ENCODE data around the gene SPATS2.

DNA sequence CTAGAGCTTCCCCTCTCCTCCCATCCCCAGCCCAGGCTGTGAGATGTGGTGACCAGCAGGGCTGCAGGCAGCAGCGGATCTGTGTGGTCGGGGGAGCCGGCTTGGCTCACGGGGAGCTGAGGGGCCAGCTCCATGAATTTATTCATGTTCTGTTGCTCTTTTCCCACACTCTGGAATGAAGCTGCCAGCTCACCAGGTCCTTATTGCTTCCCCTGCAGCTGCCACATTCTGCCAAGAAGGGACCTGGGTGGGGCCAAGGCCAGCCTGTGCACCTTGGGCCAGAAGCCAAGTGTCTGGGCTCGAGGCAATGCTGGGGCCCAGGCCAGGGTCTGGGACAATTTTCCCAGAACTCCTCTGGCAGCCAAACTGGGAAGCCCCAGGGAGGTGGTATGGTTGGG is 27.8 kb upstream of the SPATS2 start:
- TF ChIP-seq SUZ12 (IDR thresholded peaks at IDR 0.05; ENCODE audit: extremely low read depth, insufficient read depth, insufficient read length) (no peak), YY1 (IDR thresholded peaks at IDR 0.05; ENCODE audit: insufficient read depth, insufficient read length) (no peak), ZNF274 (IDR thresholded peaks at IDR 0.05; ENCODE audit: low read depth, low read length) (no peak)
